Right forelimb (tissue), 1 donor: ENCODE data around the gene UBE2I.
"Not testable (repeated sequence)": the region's sequence is repeated elsewhere in the genome, so short reads cannot be mapped to it uniquely, and the experiment has no call there.

Experiments used
- DNase-seq: peaks from one replicate; pipeline ENCODE4 v3.0.0-alpha.2; 2018

UBE2I gene

DNA sequence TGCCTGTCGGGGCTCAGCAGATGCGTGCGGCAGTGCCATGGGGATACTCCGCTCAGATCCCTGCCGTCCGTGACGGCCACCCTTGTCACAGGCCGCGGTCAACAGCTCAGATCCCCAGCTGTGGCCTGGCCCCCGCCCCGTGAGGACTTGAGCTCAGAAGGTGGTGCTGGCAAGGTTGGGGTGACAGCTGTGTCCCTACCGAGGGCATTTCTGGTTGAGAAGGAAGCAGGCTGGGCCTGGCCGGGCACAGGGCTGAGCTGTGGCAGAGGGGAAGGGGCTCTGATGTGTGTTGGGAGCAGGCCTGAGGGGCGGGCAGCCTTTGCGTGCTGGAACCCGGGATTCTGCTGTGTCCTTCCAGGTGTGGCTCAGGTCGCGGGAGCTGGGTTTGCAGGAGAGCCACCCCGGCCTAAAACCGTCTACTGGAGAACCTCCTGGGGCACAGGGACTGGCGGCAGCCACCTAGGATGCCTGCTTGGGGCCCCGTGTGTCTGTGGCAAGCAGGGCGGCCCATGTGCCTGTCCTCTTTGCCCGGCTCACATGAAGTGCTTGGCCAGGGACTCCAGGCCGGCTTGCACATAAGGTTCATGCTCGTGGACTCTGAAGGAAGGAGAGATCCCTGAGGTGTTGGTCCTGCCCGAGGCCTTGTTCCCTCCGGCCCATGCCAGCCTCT lies 5.1 kb downstream of the UBE2I start:
- no peak for DNase-seq

DNA sequence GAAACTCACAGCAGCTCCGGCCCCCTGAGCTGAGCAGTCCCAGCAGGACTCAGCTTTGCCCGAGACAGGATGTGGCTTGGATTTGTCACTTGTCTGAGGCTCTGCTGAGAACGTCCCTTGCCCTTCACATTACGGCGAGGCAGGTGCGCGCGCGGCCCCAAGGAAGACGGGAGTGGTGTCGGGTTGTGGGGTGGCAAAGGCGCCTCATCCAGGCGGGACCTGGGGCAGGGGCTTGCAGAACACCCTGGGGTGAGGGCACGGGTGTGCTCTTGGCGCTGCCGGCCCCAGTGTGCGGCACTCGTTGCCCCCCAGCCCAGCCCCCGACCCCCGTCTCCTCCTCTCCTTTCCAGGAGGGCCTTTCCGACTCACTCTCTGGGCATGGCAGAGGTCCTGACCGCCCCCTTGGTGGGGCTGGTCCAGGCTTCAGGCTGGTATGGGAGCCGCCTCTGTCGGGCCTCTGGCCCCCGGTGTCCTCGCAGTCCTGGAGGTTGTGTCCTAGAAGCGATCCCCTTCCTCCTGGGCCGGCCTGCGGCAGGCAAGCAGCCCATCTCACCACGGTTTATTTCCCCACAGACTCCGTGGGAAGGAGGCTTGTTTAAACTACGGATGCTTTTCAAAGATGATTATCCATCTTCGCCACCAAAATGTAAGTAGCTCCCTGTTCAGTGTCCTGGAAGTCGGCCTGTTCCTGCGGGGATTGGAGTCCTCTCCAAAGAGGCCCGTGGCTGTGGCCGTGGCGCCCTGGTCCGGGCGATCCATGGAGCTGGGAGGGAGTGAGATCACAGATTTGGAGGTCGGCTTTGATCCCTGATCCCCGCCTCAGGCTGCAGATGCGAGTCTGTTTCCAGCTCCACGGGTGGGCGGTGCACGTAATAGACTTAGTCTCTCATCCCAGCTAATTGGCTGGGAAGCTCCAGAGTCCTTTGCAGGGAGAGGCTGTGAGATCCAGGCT lies 5.9 kb downstream of the UBE2I start:
- DNase-seq, result no peak

DNA sequence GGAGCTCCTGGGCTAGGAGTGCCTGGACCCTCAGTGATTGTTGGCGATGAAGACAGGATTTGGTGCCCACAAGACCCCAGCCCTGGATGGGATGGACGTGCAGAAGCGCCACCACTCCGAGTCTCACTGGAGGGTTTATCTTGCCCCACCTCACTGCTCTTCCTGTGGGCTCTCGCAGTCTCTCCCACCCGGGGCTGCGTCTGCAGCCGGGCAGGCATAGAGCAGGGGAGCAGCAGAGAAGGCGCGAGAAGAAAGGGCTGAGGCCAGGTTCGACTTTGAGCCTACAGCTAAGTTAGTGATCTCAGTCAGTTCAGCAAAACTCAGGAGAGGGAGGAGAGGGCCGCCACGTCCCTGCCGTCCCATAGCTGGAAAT lies 6.6 kb downstream of the UBE2I start:
- DNase-seq, result no peak

GRCh38 chr16:1317479-1318267 lies 8.2 kb downstream of the UBE2I start:
- DNase-seq, result no peak

DNA sequence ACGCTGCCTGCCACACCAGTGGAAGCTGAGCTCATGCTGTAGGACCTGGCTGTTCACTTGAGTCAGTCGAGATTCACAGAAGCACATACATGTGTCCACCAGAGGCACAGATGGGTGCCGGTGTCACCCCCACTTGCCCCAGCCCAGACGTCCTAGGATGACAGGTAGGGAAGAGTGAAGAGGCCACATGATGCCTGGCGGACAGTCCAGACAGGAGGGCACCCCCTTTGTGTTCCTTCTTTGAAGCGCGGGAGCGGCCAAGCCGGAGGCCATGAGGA lies 8.8 kb downstream of the UBE2I start:
- DNase-seq, result no peak

- DNase-seq, result no peak
Observed at GRCh38 chr16:1319041-1319440, 9.6 kb downstream of the UBE2I start.

DNA sequence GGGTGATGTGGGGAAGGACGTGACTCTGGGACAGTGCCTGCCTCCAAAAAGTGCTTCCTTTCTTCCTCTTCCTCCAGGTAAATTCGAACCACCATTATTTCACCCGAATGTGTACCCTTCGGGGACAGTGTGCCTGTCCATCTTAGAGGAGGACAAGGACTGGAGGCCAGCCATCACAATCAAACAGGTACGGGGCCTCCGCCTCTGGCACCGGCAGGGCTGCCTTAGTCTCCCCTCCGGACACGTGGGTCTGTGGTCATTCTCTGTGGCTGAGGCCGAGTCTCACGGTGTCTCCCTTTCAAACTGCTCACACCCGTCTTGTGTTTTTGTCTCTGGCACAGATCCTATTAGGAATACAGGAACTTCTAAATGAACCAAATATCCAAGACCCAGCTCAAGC lies 10.7 kb downstream of the UBE2I start:
- DNase-seq, result no peak

DNA sequence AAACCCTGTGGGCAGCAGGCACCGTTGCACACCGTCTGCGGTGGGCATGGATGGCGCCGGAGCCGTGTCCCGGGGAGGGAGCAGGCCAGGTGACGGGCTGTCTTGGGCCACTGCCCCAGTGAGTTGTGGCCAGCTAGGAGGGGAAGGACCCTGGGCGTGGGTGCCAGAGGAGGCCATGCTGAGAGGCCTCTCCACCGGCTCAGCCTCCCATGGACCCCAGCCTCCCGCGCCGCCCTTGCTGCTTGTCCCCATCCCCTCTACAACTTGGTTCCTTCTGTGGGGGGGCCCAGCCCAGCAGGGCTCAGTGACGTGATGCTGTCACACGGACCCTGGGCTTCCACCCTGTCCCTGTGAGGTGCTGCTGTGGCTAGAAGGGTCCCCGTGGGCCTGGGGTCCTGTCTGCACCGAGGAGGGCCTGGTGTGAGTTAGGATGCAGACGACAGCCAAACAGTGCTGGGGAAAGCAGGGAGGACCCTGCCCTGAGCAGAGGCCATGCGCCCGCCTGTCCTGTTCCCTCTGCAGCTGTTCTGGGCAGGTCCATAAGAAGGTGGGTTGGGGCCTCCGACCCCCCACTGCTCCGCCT lies 11.3 kb downstream of the UBE2I start:
- no peak for DNase-seq

GRCh38 chr16:1322407-1322806 lies 13.0 kb downstream of the UBE2I start:
- no peak for DNase-seq

DNA sequence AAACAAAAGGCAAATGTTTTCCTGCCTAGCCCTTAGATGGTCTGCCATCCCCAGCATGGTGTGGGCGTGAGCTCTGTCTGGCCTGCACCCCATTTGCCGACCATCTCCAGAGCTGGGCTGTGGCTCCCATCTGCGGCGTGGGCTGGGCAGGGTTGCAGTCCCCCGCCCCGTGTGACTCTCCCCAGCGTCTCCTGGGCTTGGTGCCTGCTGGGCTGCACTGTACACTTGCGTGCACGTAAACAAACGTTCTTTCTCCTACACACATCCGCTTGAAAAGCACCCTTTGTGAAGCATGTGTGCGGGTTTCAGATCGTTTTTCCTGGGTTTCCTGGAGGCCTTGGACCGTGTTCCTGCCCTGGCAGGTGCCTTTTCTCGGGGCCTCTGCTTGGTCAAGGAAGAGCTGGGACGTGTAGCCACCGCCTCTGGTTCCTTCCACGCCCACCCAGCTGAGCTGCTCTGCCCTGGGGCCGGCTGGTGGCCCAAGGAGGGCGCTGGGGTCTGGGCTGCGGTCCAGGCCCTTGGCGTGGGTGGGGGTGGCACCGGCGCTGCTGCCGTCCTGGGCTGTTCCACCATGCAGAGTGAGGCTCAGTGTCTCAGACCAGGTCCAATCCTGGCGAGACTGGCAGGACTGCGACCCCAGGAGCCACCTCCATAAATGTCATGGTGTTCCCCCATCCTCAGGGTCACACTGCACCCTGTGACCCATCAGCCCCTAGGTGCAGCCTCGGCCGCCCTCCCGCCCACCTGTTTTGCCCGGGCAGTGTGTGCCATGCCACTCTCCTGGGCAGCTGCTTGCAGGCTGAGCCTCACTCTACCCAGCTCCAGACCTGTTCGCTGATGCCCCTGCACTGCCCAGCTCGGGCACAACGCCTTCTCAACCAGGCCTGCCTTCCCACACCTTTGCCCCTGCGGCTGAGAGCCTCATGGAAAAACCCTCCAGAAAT lies 14.1 kb downstream of the UBE2I start:
- DNase-seq, result no peak

GRCh38 chr16:1324286-1324826 lies 14.9 kb downstream of the UBE2I start:
- DNase-seq, result no peak

DNA sequence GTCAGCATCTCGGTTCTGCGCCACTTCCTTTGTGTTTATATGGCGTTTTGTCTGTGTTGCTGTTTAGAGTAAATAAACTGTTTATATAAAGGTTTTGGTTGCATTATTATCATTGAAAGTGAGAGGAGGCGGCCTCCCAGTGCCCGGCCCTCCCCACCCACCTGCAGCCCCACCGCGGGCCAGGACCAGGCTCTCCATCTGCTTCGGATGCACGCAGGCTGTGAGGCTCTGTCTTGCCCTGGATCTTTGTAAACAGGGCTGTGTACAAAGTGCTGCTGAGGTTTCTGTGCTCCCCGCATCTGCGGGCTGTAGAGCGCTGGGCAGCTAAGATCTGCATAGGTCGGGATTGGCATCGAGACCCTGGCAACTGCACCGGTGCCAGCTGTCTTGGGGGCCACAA lies 15.8 kb downstream of the UBE2I start:
- DNase-seq, result no peak

DNA sequence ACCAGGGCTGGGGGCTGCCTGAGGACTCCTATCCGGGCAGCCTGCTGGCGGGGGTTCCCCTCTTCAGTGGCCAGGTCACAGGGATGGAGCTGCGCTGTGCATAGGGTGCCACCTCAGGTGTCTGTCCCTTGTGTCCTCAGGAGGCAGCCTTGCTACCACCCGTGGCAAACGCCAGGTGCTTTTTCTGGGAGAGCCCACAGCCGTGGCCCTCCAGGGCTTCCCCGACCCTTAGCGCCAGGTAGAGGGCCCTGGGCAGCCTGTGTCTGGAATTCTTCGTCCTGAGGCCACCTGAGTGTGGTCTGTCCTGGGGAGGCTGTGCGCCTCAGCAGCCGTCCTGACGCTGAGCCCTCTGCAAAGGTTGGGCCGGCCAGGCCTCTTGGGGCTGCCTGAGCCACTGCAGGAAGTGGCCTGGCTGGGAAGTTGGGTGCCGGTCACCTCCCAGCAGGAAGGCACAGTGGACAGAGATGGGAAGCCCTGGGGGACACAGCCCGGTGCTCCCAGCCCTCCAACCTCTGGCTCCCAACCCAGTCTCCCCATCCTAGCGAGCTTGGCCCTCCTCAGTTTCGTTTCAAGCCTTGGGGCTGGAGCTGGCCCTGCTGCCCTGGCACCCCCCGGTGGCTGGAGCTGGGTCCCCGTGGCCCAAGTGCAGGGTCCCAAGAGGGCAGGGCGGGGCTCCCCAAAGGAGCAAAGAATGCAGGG lies 16.4 kb downstream of the UBE2I start:
- no peak for DNase-seq

GRCh38 chr16:1326391-1326790 lies 17.0 kb downstream of the UBE2I start:
- DNase-seq, result no peak

GRCh38 chr16:1326946-1327618 lies 17.6 kb downstream of the UBE2I start:
- no peak for DNase-seq

GRCh38 chr16:1327619-1327947 lies 18.1 kb downstream of the UBE2I start:
- DNase-seq, result no peak

DNA sequence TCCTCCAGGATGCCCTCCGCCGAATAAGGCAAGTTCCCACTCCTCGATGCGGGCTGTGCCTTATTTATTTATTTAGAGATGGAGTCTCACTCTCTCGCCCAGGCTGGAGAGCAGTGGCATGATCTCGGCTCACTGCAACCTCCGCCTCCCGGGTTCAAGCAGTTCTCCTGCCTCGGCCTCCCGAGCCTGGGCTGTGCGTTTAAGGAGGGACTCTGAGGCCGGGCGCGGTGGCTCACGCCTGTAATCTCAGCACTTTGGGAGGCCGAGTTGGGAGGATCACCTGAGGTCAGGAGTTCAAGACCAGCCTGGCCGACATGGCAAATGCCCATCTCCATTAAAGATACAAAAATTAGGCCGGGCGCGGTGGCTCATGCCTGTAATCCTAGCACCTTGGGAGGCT lies 18.7 kb downstream of the UBE2I start:
- not testable (repeated sequence) for DNase-seq

GRCh38 chr16:1328961-1329360 lies 19.5 kb downstream of the UBE2I start:
- not testable (repeated sequence) for DNase-seq

- DNase-seq, result no peak
Observed at GRCh38 chr16:1330260-1330914, 21.0 kb downstream of the UBE2I start.
